Ovary (tissue), 9 donors: ENCODE data around the gene POLR3E. TPM values are rescaled to one million over a fixed set of nuclear protein-coding genes. Genes with fewer than 3 reads are reported as not detected.

Experiments used
- DNase-seq, 5 donors: peaks; one replicate each; pipeline ENCODE4 v3.0.0-alpha.2; 2019 to 2020
- H3K27ac ChIP-seq, 2 donors: fragments of 200-600 bp; one replicate each; pipeline versions ENCODE4 v1.5.1 to v1.8.0; 2019 to 2022
- H3K27me3 ChIP-seq: fragments of 200-600 bp; one replicate; pipeline ENCODE4 v1.8.0; 2022
- H3K36me3 ChIP-seq: fragments of 200-600 bp; sonication (generic); one replicate; pipeline ENCODE4 v1.5.1; 2019
- H3K4me1 ChIP-seq: one replicate; pipeline ENCODE4 v1.8.1; 2013; ENCODE audit warnings: mild to moderate bottlenecking, moderate library complexity; ENCODE audit not compliant: insufficient read depth
- H3K4me3 ChIP-seq: fragments of 200-600 bp; sonication (generic); one replicate; pipeline ENCODE4 v1.5.1; 2017
- H3K9me3 ChIP-seq, 2 donors: fragments of 200-600 bp in 1 of 2; sonication (generic) in 1 of 2; one replicate each; pipeline versions ENCODE4 v1.5.1 to v1.8.1; 2013 to 2019; ENCODE audit warnings: mild to moderate bottlenecking in 1 of 2, moderate library complexity in 1 of 2
- CTCF ChIP-seq, 3 donors: fragments of 450-650 bp in 2 of 3; fragments of 200-600 bp in 1 of 3; IDR thresholded peaks; one replicate each; pipeline versions ENCODE4 v1.5.1 to v1.8.0; 2016 to 2022; ENCODE audit warnings: antibody characterized with exemption in 3 of 3, mild to moderate bottlenecking in 1 of 3
- EP300 ChIP-seq: sonication (generic); formaldehyde crosslinking; IDR thresholded peaks from one replicate; pipeline ENCODE4 v1.6.1; 2017; ENCODE audit warnings: antibody characterized with exemption
- POLR2A ChIP-seq: fragments of 450-650 bp; IDR thresholded peaks from one replicate; pipeline ENCODE4 v1.6.1; 2017; ENCODE audit warnings: antibody characterized with exemption, mild to moderate bottlenecking, moderate library complexity
- WGBS, 3 donors: extraction: QIAGEN DNeasy Blood & Tissue Kit in 1 of 3; methylation state at CpG; one replicate each; pipeline versions ENCODE4 v1.1.5 to v1.1.7; 2013 to 2017; 5-methylcytosine and 5-hydroxymethylcytosine counted together
- intact Hi-C, 4 donors: fragments of 100-400 bp; cut with DNase I; formaldehyde crosslinking; loops; one replicate each; pipeline versions ENCODE4 v1.11.0 to v1.15.1; 2022 to 2023
- polyA plus RNA-seq, 2 donors: library from polyadenylated mRNA; stranded (reverse); fragments of 200-250 nt in 1 of 2; fragments of 350-450 nt in 1 of 2; fragmentation: Illumina TruSeq in 1 of 2; extraction: RNeasy Lipid Tissue Mini Kit (QIAGEN cat#74804) in 1 of 2; gene quantifications; one replicate each; pipeline ENCODE4 v1.2.3, GENCODE V29; 2013 to 2014
- total RNA-seq, 7 donors: library from RNA; depleted of rRNA in 2 of 7; stranded (reverse); fragments of >200 nt in 2 of 7; fragmentation: NEBNext Ultra II Directional in 3 of 7; extraction: Animal tissue kit (Norgen Biotek cat#: 25700) in 3 of 7; gene quantifications; one replicate each; pipeline versions ENCODE4 v1.1.0 to v1.2.4, GENCODE V29; 2016 to 2023
- donor health status: DM: no; HTN: no; CAD: no; lungs with moderate emphysema.
- donor health status: DM: no; HTN: no; CAD: no.
- donor health status: Bipolar disorder and iron deficiency.
- donor health status: DM: yes; HTN: yes; CAD: no.
- donor health status: DM: no; HTN: no; CAD: no.
- donor health status: DM: yes; HTN: yes; CAD: no.

The POLR3E gene
- total and polyA plus RNA-seq, 9 donors, result 18.6 to 57.0 (median 40.8) TPM

DNA sequence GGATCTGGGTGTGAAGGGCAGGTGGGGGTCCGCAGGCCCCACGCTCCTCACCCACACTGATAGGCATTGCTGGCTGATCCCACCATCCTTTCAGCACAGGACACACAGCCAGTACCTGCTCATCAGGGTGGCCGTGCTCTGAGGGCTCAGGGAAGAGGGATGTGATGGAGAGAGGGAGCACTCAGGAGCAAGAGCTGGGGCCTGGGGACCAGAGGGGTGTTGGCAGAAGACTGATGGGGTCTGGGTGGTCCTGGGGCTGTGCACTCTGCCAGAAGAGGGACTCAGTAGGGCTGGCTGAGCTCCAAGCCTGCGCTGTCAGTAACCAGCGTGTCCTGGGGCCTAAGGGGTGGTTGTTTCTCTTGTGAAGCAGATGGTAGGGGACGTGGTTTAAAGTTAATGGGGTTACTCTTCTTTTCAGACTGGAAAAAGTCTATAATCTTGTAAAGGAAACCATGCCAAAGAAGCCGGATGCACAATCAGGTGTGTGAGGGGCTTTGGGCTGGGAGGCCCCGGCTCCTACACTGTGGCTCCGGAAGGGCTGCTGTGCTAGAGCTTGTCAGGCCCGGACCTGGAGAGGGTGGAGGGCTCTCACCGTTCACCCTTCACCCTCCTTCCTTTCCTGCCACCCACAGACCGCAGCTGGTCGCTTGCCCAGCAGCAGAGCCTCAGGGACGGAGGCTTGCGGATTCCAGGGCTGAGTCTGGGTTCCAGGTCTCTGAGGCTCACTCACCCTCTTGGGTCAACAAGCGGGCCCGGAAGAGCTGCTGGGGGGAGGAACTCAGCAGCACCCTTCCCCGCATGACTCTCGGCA is 27.8 kb downstream of the POLR3E start:
- WGBS, 3 donors, result 84 to 90% (median 89%) methylated on average over 19 of the region's 19 CpGs
- intact Hi-C loops, result loop anchor here in 2 of 4 donors (10.0 kb wide), 2 partner anchors 100 to 1170 kb away; partner anchors contain the start of genes DNAH3 (in 1 of the 2) and LDAF1 (in 1 of the 2)
- H3K36me3 ChIP-seq, result no peaks in the 10 kb centered on the region

DNA sequence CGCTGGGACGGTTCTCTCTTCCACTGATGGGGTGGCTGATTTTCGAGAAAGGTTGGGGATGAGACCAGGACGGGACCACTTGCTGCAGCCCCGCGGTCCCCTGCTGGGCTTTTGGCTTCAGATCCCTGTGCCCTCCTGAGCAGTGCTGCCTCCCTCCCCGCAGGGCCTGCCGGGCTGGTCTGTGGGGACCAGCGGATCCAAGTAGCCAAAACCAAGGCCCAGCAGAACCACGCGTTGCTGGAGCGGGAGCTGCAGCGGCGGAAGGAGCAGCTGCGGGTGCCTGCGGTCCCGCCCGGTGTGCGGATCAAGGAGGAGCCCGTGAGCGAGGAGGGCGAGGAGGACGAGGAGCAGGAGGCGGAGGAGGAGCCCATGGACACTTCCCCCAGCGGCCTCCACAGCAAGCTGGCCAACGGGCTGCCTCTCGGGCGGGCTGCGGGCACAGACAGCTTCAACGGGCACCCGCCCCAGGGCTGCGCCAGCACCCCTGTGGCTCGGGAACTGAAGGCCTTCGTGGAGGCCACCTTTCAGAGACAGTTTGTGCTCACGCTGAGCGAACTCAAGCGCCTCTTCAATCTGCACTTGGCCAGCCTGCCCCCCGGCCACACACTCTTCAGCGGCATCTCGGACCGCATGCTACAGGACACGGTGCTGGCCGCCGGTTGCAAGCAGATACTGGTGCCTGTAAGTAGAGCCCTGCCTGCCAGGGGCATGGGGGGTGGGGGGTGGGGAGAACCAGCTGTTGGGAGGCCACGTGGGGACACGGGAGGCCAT is 28.6 kb downstream of the POLR3E start:
- no peak overlapping the region for H3K4me3 ChIP-seq
- no peak for TF ChIP-seq CTCF (IDR thresholded peaks at IDR 0.05)
- TF ChIP-seq EP300, result no peak
- TF ChIP-seq POLR2A, result no peak
- no peaks in the 10 kb centered on the region for H3K27me3 ChIP-seq
- 88 to 92% (median 89%) methylated on average over 46 of the region's 46 CpGs for WGBS, 3 donors
- H3K9me3 ChIP-seq, result no peaks in the 10 kb centered on the region
- H3K36me3 ChIP-seq, result no peaks in the 10 kb centered on the region
- intact Hi-C loops, result loop anchor here in 2 of 4 donors (10.0 kb wide), 2 partner anchors 99 to 1171 kb away; partner anchors contain the start of genes DNAH3 (in 1 of the 2) and LDAF1 (in 1 of the 2)
- H3K27ac ChIP-seq, result no peak overlapping the region
- peaks cover 2% of the 10 kb centered on the region for H3K4me1 ChIP-seq
- peak in 1 of 5 donors; percentile 19 for DNase-seq

More for the DNA sequence above, 27.8 kb downstream of the POLR3E start:
- H3K4me1 ChIP-seq, result peaks cover 2% of the 10 kb centered on the region
- no peak overlapping the region for H3K4me3 ChIP-seq
- no peak overlapping the region for H3K27ac ChIP-seq
- TF ChIP-seq CTCF (IDR thresholded peaks at IDR 0.05) (no peak), POLR2A (no peak), EP300 (no peak)
- DNase-seq, result peak in 1 of 5 donors; percentile 21
- H3K27me3 ChIP-seq, result no peaks in the 10 kb centered on the region
- no peaks in the 10 kb centered on the region for H3K9me3 ChIP-seq

GRCh38 chr16:22326369-22326652 is 29.1 kb downstream of the POLR3E start:
- H3K4me3 ChIP-seq, result no peak overlapping the region
- no peaks in the 10 kb centered on the region for H3K36me3 ChIP-seq
- H3K27me3 ChIP-seq, result no peaks in the 10 kb centered on the region
- 78 to 87% (median 85%) methylated on average over 4 of the region's 4 CpGs for WGBS, 3 donors
- H3K27ac ChIP-seq, result no peak overlapping the region
- H3K9me3 ChIP-seq, result no peaks in the 10 kb centered on the region
- intact Hi-C loops, result loop anchor here in 2 of 4 donors (10.0 kb wide), 2 partner anchors 98 to 1172 kb away; partner anchors contain the start of genes DNAH3 (in 1 of the 2) and LDAF1 (in 1 of the 2)
- TF ChIP-seq EP300 (no peak), CTCF (IDR thresholded peaks at IDR 0.05) (no peak), POLR2A (no peak)
- no peak for DNase-seq
- H3K4me1 ChIP-seq, result peaks cover 2% of the 10 kb centered on the region

DNA sequence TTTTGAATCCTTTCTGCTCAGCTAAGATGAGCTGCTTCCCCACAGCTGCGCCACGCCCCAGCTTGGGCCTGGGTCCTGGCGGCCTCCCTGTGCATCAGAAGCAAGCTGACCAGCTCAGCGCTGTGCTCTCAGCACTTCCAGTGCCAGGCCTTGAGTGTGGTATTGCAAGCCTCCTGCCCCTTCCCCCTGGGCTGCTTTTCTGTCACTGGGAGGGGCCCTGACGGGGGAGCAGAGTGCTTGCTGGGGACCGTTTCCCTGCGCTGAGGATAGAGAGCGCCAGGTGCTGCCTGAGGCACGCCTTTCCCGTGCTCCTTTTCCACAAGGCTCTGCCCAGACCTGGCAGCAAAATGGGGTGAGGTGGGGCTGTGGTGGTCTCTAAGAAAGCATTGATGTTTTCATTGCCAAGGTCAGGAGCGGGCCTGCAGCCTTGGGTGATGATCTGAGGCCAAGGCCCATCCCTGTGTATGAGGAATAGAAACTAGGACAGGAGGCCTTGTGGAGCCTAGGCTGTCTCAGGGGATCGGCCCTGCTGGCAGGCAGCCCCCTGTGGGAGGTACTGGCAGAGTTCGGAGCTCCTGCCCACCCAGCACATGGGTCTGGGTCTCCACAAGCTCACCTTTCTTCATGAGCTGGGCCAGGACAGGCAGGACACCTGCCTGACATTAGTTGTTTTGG is 29.7 kb downstream of the POLR3E start:
- H3K27me3 ChIP-seq, result no peaks in the 10 kb centered on the region
- no peak for DNase-seq
- no peak overlapping the region for H3K27ac ChIP-seq
- TF ChIP-seq EP300, result no peak
- H3K9me3 ChIP-seq, result no peaks in the 10 kb centered on the region
- no peak overlapping the region for H3K4me3 ChIP-seq
- intact Hi-C loops, result loop anchor here in 2 of 4 donors (10.0 kb wide), 2 partner anchors 98 to 1172 kb away; partner anchors contain the start of genes DNAH3 (in 1 of the 2) and LDAF1 (in 1 of the 2)
- H3K36me3 ChIP-seq, result no peaks in the 10 kb centered on the region
- 77 to 89% (median 78%) methylated on average over 13 of the region's 13 CpGs for WGBS, 3 donors
- H3K4me1 ChIP-seq, result no peaks in the 10 kb centered on the region
